NCI-H2029 (cell line): ENCODE measurements around the gene BPI.
"Not testable (repeated sequence)": the region's sequence is repeated elsewhere in the genome, so short reads cannot be mapped to it uniquely, and the experiment has no call there.

Experiments
- DNase-seq: peaks from one replicate; lab custom pipeline; 2025; lab: John Stamatoyannopoulos, UW

The BPI gene

GRCh38 chr20:38363004-38363747 is 59.2 kb downstream of the BPI start:
- DNase-seq: no peak

GRCh38 chr20:38369389-38369788 is 65.4 kb downstream of the BPI start:
- no peak for DNase-seq

GRCh38 chr20:38372806-38373205 is 68.8 kb downstream of the BPI start:
- DNase-seq: no peak

GRCh38 chr20:38373231-38373867 is 69.4 kb downstream of the BPI start:
- DNase-seq: no peak

- DNase-seq: no peak
Observed at GRCh38 chr20:38373898-38374297, 69.9 kb downstream of the BPI start.

DNA sequence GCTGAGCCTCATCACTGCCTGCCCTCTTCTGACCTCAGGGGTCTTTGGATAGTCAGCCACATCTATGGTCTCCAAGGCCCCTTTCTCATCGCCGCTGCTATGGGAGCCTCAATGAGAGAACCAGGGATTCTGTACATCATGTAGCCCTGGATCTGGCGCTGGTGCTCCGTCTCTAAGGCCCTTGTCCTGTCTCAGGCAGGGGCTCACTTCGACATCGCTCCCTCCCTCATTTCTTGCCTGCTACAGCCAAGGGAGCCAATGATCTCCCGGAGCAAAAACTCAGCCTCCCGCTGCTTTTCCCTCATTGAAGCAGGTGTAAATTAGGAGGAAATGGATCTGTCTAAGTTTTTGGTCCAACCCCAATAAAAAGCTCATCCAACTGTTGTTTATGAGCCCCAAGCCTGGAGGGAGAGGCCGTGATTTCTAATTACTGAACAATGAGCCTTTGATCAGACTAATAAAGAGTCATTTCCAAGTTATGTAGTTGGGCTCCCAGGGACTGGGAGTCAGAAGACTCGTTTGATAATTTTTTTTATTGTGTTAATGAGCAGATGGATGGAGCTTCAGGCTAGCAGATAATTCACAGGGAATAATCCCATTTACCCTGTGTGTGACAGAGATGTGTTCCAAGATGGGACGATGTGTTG is 73.2 kb downstream of the BPI start:
- no peak for DNase-seq

DNA sequence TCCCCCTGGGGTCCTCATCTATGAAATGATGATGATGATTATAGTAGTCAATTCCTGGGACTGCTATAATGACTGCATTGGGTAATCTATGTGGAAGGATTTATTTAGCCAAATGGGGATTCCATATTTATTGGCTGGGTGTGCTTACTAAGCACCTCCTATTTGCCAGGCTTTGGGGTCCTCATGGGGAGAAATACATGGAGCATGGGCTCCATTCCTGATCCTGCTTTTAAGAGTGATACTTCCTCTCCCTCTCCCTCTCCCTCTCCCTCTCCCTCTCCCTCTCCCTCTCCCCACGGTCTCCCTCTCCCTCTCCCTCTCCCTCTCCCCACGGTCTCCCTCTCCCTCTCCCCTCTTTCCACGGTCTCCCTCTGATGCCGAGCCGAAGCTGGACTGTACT is 73.9 kb downstream of the BPI start:
- DNase-seq: not testable (repeated sequence)

DNA sequence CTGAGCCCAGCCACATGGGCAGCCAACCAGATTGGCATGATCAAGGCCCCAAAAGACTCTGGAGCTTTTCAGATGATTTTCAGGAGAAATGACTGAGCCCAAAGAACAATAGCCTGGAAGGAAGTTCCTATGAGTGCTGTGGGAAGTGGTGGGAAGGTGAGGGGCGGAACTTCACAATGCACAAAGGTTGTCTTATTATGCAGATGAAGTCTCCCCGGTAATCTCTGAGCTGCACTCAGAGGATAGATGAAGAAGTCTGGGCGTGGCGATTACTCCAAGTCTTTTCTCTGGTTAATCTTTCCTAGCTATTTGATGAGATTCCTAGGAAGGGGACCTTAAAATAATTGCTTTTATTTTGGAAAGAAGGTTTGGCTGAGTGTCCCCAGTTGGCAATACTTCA is 79.2 kb downstream of the BPI start:
- no peak for DNase-seq

- DNase-seq: no peak
Observed at GRCh38 chr20:38386004-38386403, 82.0 kb downstream of the BPI start.

DNA sequence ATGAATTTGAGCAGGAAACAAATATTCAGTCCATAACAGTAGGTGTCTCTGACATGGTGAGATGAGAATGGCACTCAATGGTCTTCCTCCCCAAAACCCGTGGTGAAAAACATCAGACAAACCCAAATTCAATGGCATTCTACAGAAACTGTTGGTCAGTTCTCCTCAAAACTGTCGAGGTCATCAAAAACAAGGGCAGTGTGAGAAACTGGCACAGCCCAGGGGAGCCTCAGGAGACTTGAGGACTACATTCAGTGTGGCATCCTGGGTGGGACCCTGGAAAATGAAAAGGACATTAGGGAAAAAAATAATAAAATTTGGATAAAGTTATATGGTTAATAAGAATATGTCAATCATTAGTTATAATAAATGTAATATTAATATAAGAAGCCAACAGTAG is 82.9 kb downstream of the BPI start:
- no peak for DNase-seq
